MM.1S (cell line): ENCODE results near the gene GAS2L1.

ENCODE experiments used
- CTCF ChIP-seq: fragments of 300-600 bp; sonication (generic); IDR thresholded peaks from 2 replicates; pipeline ENCODE4 v1.5.1; 2016; ENCODE audit warnings: antibody characterized with exemption, low read length, mixed read lengths
- EZH2 ChIP-seq: fragments of 300-600 bp; sonication (generic); optimal IDR thresholded peaks from 2 replicates; pipeline ENCODE3; 2017; ENCODE audit warnings: low read depth, mild to moderate bottlenecking, antibody characterized with exemption, low read length, mixed read lengths
- EZH2phosphoT487 ChIP-seq: fragments of 300-600 bp; sonication (generic); IDR thresholded peaks from 2 replicates; pipeline ENCODE4 v1.6.1; 2018; ENCODE audit warnings: antibody characterized with exemption, low read length

GRCh38 chr22:29342177-29342576, 35.7 kb downstream of the GAS2L1 start:
- TF ChIP-seq CTCF, result no peak
- no peak for TF ChIP-seq EZH2
- TF ChIP-seq EZH2phosphoT487, result no peak
